SK-N-SH (cell line): ENCODE results near the gene RND3. TPM values are rescaled to one million over a fixed set of nuclear protein-coding genes. Genes with fewer than 3 reads are reported as not detected.

Experiments used
- CTCF ChIA-PET: fragments of 300-600, 350-600 bp; formaldehyde crosslinking; extraction: SDS; loops from one replicate; lab custom pipeline; 2021; lab: Yijun Ruan, JAX
- POLR2A ChIA-PET: fragments of 350-600 bp; sonication (Branson Sonifier 250); formaldehyde crosslinking; extraction: SDS; loops from one replicate; lab custom pipeline; 2020; ENCODE audit warnings: antibody characterized with exemption, inconsistent platforms; lab: Yijun Ruan, JAX
- DNase-seq: peaks from one replicate; pipeline ENCODE4 v3.0.0; 2012
- H2AFZ ChIP-seq: fragments of 200-600 bp; sonication (generic); 2 replicates; pipeline ENCODE4 v1.8.1; 2016; ENCODE audit warnings: antibody characterized with exemption, mild to moderate bottlenecking, low read depth
- H3F3A ChIP-seq: fragments of 200-600 bp; sonication (generic); replicated peaks from 2 replicates; pipeline ENCODE3; 2016; ENCODE audit warnings: antibody characterized with exemption, mild to moderate bottlenecking; ENCODE audit not compliant: insufficient read depth
- H3K27ac ChIP-seq, 2 experiments: fragments of 200-500 bp in 1 of 2; fragments of 200-600 bp in 1 of 2; sonication (Bioruptor generic) in 1 of 2; sonication (generic), shearing (Covaris generic) in 1 of 2; 2 replicates each; pipeline versions ENCODE4 v1.5.1 to v1.6.1; 2014 to 2016; ENCODE audit warnings: low read depth in 2 of 2, inconsistent platforms in 1 of 2, low read length in 1 of 2, mild to moderate bottlenecking in 1 of 2, mixed read lengths in 1 of 2
- H3K27me3 ChIP-seq: fragments of 200-600 bp; sonication (generic), shearing (Covaris generic); 2 replicates; pipeline ENCODE4 v1.6.1; 2016; ENCODE audit warnings: mixed run types; ENCODE audit not compliant: insufficient read depth
- H3K36me3 ChIP-seq, 2 experiments: fragments of 200-500 bp in 1 of 2; fragments of 200-600 bp in 1 of 2; sonication (Bioruptor generic) in 1 of 2; sonication (generic) in 1 of 2; replicated peaks in 1 of 2; 2 replicates each; pipeline versions ENCODE3 to v1.5.1; 2014 to 2016; ENCODE audit warnings: low read length in 1 of 2, mild to moderate bottlenecking in 1 of 2; ENCODE audit not compliant: insufficient read depth in 2 of 2, control insufficient read depth in 1 of 2
- H3K4me1 ChIP-seq, 2 experiments: fragments of 200-500 bp in 1 of 2; fragments of 200-600 bp in 1 of 2; sonication (Bioruptor generic) in 1 of 2; sonication (generic), shearing (Covaris generic) in 1 of 2; 2 replicates each; pipeline versions ENCODE4 v1.5.1 to v1.6.1; 2014 to 2016; ENCODE audit warnings: low read depth in 1 of 2, low read length in 1 of 2, mixed run types in 1 of 2; ENCODE audit not compliant: insufficient read depth in 2 of 2, control insufficient read depth in 1 of 2
- H3K4me2 ChIP-seq: fragments of 200-600 bp; sonication (generic), shearing (Covaris generic); 2 replicates; pipeline ENCODE4 v1.6.1; 2017; ENCODE audit warnings: mixed run types
- H3K4me3 ChIP-seq, 2 experiments: fragments of 200-500 bp in 1 of 2; fragments of 200-600 bp in 1 of 2; sonication (Bioruptor generic) in 1 of 2; sonication (generic), shearing (Covaris generic) in 1 of 2; 2 replicates each; pipeline versions ENCODE4 v1.5.1 to v1.8.1; 2014 to 2016; ENCODE audit warnings: low read depth in 2 of 2, inconsistent platforms in 1 of 2, low read length in 1 of 2, mild to moderate bottlenecking in 1 of 2, mixed read lengths in 1 of 2, moderate library complexity in 1 of 2
- H3K79me2 ChIP-seq: fragments of 200-600 bp; sonication (generic); 2 replicates; pipeline ENCODE4 v1.8.1; 2017; ENCODE audit warnings: mild to moderate bottlenecking; ENCODE audit not compliant: insufficient read depth
- H3K9ac ChIP-seq: fragments of 200-600 bp; sonication (generic); 2 replicates; pipeline ENCODE4 v1.6.1; 2017; ENCODE audit warnings: mixed run types
- H3K9me2 ChIP-seq: fragments of 200-600 bp; sonication (generic); 2 replicates; pipeline ENCODE4 v1.6.1; 2017; ENCODE audit warnings: mixed run types
- H3K9me3 ChIP-seq: fragments of 200-600 bp; sonication (generic); 2 replicates; pipeline ENCODE4 v1.6.1; 2017; ENCODE audit warnings: mixed run types, mild to moderate bottlenecking, moderate library complexity
- H4K20me1 ChIP-seq: fragments of 200-600 bp; sonication (generic); 2 replicates; pipeline ENCODE4 v1.6.1; 2017; ENCODE audit warnings: mild to moderate bottlenecking, mixed run types; ENCODE audit not compliant: insufficient read depth
- EP300 ChIP-seq, 2 experiments: IDR thresholded peaks; 2 replicates each; pipeline versions ENCODE4 v1.4.0 to v1.6.1; 2012; ENCODE audit warnings: borderline replicate concordance in 1 of 2, low read depth in 1 of 2, low read length in 1 of 2
- FOSL2 ChIP-seq: IDR thresholded peaks from 2 replicates; pipeline ENCODE4 v1.4.0; 2012; ENCODE audit warnings: low read depth, mild to moderate bottlenecking, moderate library complexity, borderline replicate concordance
- JUND ChIP-seq: IDR thresholded peaks from 2 replicates; pipeline ENCODE4 v1.4.0; 2012
- MAX ChIP-seq: IDR thresholded peaks from 2 replicates; pipeline ENCODE4 v1.4.0; 2012; ENCODE audit warnings: low read depth
- MEF2A ChIP-seq: IDR thresholded peaks from 2 replicates; pipeline ENCODE4 v1.4.0; 2012; ENCODE audit warnings: low read depth, borderline replicate concordance
- NFIC ChIP-seq: IDR thresholded peaks from 2 replicates; pipeline ENCODE4 v1.4.0; 2012; ENCODE audit warnings: borderline replicate concordance
- RXRA ChIP-seq: IDR thresholded peaks from 2 replicates; pipeline ENCODE4 v1.4.0; 2012; ENCODE audit warnings: low read depth, mild to moderate bottlenecking, borderline replicate concordance
- TCF12 ChIP-seq: IDR thresholded peaks from 2 replicates; pipeline ENCODE4 v1.4.0; 2012
- TEAD4 ChIP-seq: IDR thresholded peaks from 2 replicates; pipeline ENCODE4 v1.4.0; 2012; ENCODE audit warnings: mild to moderate bottlenecking, borderline replicate concordance; ENCODE audit not compliant: insufficient read depth
- USF1 ChIP-seq: IDR thresholded peaks from 2 replicates; pipeline ENCODE4 v1.4.0; 2012; ENCODE audit warnings: low read depth, borderline replicate concordance
- WGBS: methylation state at CpG from one replicate; pipeline ENCODE4 v1.1.6; 2017; ENCODE audit warnings: low lambda C conversion rate; 5-methylcytosine and 5-hydroxymethylcytosine counted together
- polyA plus RNA-seq, 3 experiments: library from polyadenylated mRNA; depleted of rRNA; stranded (reverse); fragments of >200 nt; gene quantifications; 2 replicates each; pipeline ENCODE4 v1.2.3, GENCODE V29; 2012
- TF ChIP-seq, protein P1 (sequence below): fragments of 150-350 bp; IDR thresholded peaks from 2 replicates; pipeline ENCODE4 v1.6.1; 2016; ENCODE audit warnings: mild to moderate bottlenecking, low read depth, low read length
- TF ChIP-seq, protein P2 (sequence below): fragments of 200-600 bp; sonication (generic); IDR thresholded peaks from 2 replicates; pipeline ENCODE4 v1.6.1; 2017; ENCODE audit warnings: antibody characterized with exemption, mild to moderate bottlenecking, moderate library complexity
- TF ChIP-seq, protein P3 (sequence below): IDR thresholded peaks from 2 replicates; pipeline ENCODE4; 2012

Gene RND3
- polyA plus RNA-seq, 1 of the 3 experiments (the other 2 are of a cell fraction) = 49.7 TPM

DNA sequence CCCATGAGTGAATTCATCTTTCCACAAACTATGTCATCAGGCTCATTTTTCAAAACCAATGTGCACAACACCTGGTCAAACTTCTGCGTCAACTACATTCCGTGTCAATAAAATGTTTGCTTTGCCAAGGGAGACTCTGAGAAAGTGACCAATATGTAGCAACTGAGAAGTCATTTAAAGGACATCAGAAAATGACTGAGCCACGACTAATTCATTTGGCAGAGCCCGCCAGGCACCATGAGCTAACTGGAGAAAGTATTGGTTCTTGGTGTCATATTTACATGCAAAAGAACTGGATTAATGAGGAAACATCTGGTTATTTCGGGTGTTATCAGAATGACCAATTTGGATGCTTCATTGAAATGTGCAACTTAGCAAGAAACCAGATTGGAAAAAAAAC, 7.2 kb downstream of the RND3 start (continued):
- no peak for TF ChIP-seq USF1
- peak; percentile 14; the same call in 1 of the 2 replicates for TF ChIP-seq FOSL2
- no peak for TF ChIP-seq MAX

DNA sequence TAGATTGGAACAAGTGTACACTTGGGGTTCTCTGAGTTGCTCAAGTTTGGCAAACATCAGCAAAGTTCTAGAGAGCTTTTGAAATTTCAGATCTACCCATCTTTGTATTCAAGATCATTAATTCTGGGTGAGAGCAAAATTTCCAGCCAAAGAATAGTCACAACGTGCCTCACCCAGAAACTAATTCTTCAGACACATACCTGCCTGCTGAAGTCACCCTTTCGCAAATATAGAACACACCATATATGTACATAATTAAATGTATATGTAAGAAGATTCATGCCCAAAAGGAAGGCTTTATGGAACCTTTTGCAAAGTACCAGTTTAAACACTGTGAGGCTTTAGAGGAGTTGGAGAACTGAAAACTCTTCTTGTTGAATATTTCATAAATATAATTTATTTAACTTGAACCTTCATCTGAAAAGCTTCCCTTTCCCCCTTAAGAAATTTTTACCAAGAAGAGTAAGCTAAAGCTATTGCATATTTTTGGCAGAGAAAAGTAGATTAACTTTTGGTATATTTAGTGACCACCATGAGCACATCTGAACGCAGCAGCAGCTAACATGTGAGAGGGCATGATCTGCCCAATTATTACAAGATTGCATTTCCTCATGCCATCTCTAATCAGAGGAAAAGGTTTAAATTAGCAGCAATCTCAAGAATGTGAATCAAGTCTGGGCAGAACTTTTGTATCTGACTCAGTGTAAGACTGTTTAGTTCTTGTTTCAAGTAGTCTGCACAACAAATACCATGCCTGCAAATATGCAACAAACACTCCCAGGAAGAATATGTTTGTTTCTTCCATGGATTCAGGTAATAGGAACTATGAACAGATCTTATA, 8.2 kb downstream of the RND3 start:
- Histone ChIP-seq H3K27ac (peak overlapping the region; percentile 68 to 75), H3K27me3 (no peaks in the 10 kb centered on the region), H3K79me2 (peaks cover 100% of the 10 kb centered on the region), H3K36me3 (peaks cover 69 to 86% of the 10 kb centered on the region in 2 experiments), H3K4me3 (peak overlapping the region in 1 of 2 experiments; percentile 30; a peak in 2 of 4 replicates), H3F3A (peaks cover 60% of the 10 kb centered on the region), H3K4me1 (peaks cover 49 to 63% of the 10 kb centered on the region in 2 experiments), H4K20me1 (peaks cover 96% of the 10 kb centered on the region), H2AFZ (no peak overlapping the region), H3K9me2 (no peaks in the 10 kb centered on the region), H3K4me2 (peak overlapping the region; percentile 48), H3K9ac (peak overlapping the region; percentile 36), H3K9me3 (no peaks in the 10 kb centered on the region)
- ChIA-PET POLR2A (no interaction called here), CTCF (interaction anchor here (1.3 kb wide), 1 partner anchor 760 kb away, joined by 3 read pairs; no protein-coding TSS in a partner anchor)
- DNase-seq = no peak
- WGBS = 38% methylated on average over 3 of the region's 3 CpGs
- no peak for TF ChIP-seq MEF2A
- peak; percentile 16; the same call in 1 of the 2 replicates for TF ChIP-seq JUND
- TF ChIP-seq TEAD4 = 0 out of 2 replicates have a peak, but pooled peaks have one; percentile 24
- TF ChIP-seq, protein P1, sequence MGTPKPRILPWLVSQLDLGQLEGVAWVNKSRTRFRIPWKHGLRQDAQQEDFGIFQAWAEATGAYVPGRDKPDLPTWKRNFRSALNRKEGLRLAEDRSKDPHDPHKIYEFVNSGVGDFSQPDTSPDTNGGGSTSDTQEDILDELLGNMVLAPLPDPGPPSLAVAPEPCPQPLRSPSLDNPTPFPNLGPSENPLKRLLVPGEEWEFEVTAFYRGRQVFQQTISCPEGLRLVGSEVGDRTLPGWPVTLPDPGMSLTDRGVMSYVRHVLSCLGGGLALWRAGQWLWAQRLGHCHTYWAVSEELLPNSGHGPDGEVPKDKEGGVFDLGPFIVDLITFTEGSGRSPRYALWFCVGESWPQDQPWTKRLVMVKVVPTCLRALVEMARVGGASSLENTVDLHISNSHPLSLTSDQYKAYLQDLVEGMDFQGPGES = no peak
- TF ChIP-seq EP300 (IDR thresholded peaks at IDR 0.05; ENCODE audit: borderline replicate concordance in 1 of 2, low read depth in 1 of 2, low read length in 1 of 2) = peak in 1 of 2 experiments; percentile 16; a peak in 1 of 4 replicates
- TF ChIP-seq, protein P2, sequence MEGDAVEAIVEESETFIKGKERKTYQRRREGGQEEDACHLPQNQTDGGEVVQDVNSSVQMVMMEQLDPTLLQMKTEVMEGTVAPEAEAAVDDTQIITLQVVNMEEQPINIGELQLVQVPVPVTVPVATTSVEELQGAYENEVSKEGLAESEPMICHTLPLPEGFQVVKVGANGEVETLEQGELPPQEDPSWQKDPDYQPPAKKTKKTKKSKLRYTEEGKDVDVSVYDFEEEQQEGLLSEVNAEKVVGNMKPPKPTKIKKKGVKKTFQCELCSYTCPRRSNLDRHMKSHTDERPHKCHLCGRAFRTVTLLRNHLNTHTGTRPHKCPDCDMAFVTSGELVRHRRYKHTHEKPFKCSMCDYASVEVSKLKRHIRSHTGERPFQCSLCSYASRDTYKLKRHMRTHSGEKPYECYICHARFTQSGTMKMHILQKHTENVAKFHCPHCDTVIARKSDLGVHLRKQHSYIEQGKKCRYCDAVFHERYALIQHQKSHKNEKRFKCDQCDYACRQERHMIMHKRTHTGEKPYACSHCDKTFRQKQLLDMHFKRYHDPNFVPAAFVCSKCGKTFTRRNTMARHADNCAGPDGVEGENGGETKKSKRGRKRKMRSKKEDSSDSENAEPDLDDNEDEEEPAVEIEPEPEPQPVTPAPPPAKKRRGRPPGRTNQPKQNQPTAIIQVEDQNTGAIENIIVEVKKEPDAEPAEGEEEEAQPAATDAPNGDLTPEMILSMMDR = no peak
- peak; percentile 25; the same call in 1 of the 2 replicates for TF ChIP-seq TCF12
- peak; percentile 27; the same call in 1 of the 2 replicates for TF ChIP-seq NFIC
- TF ChIP-seq, protein P3, sequence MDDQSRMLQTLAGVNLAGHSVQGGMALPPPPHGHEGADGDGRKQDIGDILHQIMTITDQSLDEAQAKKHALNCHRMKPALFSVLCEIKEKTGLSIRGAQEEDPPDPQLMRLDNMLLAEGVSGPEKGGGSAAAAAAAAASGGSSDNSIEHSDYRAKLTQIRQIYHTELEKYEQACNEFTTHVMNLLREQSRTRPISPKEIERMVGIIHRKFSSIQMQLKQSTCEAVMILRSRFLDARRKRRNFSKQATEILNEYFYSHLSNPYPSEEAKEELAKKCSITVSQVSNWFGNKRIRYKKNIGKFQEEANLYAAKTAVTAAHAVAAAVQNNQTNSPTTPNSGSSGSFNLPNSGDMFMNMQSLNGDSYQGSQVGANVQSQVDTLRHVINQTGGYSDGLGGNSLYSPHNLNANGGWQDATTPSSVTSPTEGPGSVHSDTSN = peak; percentile 40
- no peak; the same call in 1 of the 2 replicates for TF ChIP-seq RXRA
- TF ChIP-seq FOSL2 = peak; percentile 6; the same call in 1 of the 2 replicates
